Activated naive CD8-positive, alpha-beta T cell treated with anti-CD3 and anti-CD28 coated beads, Interleukin-2, amount 50 U/mL, for 16 hours (primary cell): ENCODE data around the gene ANKMY1.
A peak's percentile ranks its signal among the peaks of the same experiment; 100 is the strongest.
"Not testable (repeated sequence)": the region's sequence is repeated elsewhere in the genome, so short reads cannot be mapped to it uniquely, and the experiment has no call there.

ENCODE experiments used
- DNase-seq: peaks from one replicate; pipeline ENCODE4 v3.0.0-alpha.2; 2020; ENCODE audit warnings: low read depth, low spot score

Gene ANKMY1

DNA sequence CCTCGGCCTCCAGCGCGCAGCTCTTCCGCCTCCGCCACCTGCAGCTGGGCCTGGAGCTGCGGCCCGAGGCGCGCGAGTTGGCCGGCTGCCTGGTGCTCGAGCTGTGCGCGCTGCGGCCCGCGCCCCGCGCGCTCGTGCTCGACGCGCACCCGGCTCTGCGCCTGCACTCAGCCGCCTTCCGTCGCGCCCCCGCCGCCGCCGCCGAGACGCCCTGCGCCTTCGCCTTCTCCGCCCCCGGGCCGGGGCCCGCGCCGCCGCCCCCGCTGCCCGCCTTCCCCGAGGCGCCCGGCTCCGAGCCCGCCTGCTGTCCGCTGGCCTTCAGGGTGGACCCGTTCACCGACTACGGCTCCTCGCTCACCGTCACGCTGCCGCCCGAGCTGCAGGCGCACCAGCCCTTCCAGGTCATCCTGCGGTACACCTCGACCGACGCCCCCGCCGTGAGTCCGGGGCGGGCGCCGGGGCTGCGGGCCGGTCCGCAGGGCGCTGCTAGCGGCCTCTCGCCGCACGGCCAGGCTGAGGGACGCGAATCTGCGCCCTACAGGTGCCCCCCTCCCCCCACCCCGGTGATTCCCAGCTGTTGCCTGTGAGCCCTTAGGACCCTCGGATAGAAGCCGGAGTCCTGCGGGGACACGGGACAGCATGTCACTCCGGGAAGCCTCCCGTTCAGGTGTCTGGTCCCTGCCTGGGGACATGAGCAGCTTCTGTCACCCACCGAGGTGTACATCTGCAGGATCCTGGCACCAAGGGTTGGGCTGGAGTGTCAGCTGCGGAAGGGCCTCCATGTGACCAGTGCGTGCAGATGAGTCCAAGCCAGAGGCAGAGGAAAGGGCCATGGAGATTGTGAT is 11.1 kb upstream of the ANKMY1 start:
- DNase-seq = no peak

DNA sequence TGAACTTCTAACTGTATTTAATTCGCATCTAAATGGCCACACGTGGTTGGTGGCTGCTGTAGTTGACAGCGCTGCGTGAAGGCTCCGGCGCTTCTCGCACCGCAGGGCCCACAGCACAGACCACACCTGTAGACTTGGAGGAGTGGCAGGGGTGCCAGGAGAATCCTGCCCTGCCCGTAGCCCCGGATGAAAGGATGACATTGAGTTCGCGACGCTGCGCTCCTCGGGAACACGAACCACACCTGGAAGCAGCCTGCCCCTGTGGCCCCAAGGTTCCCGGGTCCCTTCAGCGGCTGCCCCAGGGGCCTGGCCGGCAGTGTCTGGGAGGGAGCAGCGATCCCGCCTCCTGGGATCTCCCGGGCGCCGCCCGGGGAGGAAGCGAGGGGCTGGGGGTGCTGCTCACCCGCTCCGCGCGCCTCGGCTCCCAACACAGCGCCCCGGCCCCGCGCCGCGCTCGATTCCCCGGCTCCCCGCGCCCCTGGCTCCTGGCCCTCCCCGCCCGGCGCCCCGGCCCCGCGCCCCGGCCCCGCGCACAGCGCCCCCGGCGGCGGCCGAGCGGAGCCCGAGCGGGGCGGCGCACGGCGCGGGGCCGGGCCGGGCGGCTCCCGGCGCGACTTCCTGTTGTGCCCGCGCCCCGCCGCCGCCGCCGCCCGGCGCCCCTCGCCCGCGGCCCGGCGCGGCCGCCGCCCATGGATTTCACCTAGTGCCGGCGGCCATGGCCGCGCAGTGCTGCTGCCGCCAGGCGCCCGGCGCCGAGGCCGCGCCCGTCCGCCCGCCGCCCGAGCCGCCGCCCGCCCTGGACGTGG is 10.3 kb upstream of the ANKMY1 start, which contains the start of gene RNPEPL1:
Gene RNPEPL1 (plus strand): TSS at position 613 of the 806 bp plus-strand sequence. CDS start 103 bp downstream, at position 716.
- DNase-seq = no peak

DNA sequence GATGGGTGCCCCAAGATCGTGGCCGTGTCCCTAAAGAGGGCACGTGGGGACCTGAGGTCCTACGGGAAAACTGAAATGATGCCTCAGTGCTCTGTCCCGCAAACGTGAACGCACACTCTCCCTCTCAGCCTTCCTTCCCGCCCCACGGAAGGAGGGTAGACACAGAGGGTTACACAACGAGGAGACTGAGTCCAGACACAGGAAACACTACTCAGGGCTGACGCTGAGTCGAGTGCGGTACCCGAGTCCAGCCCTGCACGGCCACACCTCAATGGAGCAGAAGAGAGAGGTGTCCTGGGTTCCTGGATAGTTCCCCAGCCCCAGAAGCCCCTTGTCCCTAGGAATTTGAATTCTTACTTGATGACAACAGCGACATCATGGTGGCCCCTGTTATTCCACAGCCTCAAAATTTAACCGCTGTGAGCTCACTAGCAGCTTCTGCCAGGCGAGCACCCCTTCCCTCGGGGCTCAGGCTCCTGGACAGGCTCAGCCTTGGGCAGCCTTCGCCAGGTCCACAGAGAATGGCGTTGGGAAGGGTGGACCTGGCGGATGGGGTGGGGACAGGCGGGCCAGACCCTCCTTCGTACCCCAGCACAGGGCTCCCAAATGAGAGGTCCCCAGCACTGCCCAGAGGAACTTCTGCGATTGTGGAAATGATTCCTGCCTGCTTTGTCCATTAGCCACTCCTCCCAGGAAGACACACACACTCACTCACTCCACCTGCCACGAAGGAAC is 9.5 kb upstream of the ANKMY1 start:
- DNase-seq = no peak

DNA sequence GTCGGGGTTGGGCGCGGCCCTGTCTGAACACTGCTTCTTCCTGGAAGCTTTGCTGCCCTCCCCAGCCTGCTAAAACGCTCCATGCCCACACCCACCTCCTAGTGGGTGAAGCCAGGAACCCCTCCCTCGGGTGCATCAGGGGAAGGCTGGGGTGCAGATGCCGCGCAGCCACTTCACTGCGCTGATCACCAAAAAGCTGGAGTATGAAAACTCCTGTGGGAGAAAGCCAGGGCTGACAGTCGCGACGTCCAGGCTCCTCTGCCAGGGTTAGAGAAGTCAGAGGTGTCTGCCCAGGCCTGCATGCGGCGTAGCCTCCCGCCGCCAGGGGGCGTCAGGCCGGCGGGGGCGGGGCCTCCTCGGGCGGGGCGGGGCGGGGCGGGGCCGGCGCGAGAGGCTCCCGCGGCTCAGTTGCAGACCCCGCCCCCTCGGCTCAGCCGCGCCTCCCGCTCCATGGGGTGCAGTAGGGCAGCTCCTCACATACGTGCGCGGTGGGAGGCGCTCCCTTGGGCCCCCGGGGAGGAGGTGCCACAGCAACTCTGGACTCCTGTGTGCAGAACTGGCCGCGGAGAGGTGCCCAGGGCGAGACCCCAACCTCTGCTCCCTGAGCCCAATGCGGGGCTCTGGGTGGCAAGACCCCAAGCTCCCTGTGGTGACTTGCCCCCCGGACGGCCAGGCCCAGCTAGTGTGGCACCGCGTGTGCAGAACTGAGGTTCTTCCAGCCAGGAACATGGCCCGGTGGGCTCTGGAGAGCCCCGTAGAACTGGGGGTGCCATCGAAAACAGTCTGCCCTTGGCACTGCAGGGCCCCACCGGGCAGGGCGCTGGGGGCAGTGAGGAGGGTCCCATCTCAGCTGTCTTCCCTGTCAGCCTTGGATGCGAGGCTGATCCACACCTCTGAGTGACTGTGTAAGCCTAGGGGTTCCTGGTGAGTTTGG is 8.7 kb upstream of the ANKMY1 start:
- DNase-seq = peak; percentile 82

DNA sequence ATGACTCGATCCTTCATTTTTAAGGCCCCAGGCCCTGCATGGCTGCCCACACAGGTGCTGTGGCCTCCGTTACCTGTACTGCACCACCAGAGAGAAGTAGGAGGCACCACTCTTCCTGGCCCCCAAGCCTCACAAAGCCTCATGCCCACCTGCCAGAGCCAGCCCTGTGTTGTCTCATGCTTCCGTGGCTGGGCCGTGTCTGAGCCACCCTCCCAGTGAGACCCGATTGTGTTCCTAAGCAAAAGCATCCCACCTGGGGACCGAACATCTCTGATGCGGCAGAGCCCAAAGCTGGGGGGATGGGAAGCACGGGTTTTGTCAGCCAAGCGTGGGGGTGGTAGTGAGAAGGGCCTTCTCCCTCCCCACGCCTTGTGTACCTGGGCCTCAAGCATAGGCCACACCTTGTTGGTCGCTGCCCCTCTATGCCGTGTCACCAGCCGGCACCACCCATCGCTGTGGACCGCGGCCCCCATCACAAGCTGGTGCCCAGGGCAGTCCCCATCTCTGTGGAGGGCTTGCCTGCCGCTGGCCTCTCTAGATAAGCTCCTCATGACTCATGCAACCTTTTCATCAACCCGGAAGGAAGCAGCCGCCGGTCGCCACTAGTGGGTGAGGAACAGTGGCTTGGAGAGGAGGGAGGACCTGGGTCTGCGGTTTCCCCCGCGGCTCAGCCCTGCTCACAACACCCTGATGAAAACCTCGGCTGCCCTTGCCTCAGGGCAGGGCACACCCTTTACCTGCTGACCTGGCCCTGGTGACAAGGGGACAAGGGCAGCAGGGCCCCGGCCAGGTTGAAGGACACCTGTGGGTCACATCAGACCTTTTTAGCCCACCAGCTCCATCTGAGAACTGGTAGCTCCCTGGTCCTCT is 7.8 kb upstream of the ANKMY1 start:
- peak; percentile 64 for DNase-seq

DNA sequence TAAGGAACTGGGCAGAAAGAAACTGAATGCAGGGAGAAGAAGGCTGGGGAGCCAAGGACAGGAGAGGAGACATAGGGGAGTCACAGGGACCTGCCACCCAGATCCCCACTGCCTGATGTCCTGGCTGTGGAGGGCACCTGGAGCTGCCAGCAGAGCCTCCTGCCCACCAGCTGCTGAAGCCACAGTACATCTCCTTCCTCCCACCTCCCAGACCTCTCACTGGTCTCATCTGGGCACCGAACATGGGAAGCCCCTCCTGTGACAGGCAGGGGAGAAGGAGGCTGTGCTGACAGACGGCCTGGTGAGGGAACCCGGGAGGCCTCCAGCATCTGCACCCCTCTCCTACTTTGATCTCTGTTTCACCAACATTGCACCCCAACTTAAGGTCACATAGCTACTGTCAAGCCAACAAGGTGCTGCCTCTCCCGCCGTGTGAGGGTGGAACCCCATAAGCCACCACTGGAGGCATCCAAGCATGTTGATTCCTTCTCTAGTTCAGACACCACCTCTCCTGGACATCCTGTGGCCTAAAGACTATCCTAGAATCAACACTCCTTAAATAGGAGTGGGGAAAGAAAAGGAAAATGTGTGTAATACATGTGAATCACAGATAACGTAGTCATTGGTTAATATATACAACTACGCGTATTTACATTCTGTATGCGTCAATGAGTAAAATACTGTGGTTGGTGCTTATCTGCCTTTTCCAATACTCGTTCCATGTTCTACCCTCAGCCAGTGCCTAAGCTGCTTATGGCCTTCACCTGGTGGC is 7.0 kb upstream of the ANKMY1 start:
- no peak for DNase-seq

DNA sequence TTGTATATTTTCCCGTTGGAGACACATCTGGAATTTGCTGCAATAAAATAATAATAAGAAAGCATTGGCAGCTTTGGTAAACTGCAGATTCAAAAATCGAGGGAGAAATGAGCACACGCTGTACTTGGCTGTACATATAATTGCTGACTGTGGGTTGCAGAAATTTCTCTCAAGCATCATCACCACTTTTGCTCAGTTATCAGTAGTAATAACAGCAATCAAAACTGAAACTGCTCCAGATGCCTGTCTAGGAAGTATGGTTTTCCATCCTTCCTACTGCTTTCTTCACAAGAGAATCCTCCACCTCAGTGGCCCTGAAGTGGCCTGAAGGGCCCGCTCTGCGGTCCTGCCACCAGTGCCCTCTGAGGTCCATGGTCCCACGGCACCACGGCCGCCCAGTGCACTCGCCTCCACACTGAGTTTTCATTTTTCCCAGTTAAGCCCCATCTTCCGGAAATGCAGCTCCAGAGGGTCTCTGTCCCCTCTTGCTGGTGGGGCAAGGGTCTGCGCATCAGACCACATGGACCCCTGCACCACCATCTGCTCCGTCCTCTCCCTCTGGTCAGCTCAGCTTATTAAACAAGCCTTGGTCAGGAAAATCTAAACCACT is 6.3 kb upstream of the ANKMY1 start:
- DNase-seq = no peak

- DNase-seq = not testable (repeated sequence)
Measured at GRCh38 chr2:240563231-240563630, 5.4 kb upstream of the ANKMY1 start.

DNA sequence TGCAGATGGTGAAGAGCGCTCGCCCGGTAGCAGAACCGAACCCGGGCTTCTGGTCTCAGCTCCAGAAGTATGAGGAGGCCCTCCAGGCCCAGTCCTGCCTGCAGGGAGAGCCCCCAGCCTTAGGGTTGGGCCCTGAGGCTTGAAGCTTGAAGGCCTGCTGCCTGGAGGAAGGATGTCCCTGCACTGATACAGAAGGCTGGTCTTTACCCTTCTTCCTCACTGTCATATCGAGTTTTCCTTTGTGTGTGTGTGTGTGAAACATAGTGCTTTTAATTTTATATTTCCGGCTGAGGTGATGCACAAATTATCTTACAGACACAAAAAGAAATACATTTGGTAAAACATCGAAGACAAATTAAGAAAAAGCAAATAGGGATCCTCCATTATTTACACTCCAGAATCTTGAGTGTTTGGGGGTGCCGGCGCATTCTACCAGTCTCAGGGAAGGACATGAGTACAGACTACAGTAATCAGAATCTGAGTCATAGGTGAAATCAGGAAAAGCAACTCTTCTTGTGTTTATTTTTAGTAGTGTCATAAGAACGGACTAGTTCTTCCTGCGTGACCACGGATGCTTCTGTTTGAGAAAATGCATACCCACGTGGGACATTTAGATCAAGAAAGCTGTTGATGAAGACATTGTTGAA is 3.7 kb upstream of the ANKMY1 start:
- no peak for DNase-seq

- peak; percentile 100 for DNase-seq
Measured at GRCh38 chr2:240560480-240561324, 2.9 kb upstream of the ANKMY1 start.

DNA sequence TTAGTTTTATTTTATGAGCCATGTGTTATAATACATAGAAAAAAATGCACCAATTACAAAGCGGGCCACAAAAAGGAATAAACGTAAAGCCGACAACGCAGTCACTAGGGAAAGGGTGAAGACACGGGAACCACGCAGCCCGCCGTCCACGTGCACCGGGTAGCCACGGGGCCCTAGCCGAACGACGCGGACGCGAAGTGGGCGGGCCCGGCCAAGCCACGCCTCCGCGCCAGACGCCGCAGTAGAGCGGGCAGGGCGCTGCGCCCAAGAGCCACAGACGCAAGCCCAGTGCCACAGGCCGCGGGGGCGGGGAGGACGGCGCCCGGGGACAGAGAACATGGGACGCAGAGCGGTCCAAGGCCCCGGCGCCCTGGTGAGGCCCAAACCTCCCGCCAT is 2.3 kb upstream of the ANKMY1 start, which contains the start of gene DUSP28:
Gene DUSP28 (plus strand): TSS at position 274 of the 396 bp plus-strand sequence. CDS start 328 bp downstream, outside the sequence.
- DNase-seq = peak; percentile 76

DNA sequence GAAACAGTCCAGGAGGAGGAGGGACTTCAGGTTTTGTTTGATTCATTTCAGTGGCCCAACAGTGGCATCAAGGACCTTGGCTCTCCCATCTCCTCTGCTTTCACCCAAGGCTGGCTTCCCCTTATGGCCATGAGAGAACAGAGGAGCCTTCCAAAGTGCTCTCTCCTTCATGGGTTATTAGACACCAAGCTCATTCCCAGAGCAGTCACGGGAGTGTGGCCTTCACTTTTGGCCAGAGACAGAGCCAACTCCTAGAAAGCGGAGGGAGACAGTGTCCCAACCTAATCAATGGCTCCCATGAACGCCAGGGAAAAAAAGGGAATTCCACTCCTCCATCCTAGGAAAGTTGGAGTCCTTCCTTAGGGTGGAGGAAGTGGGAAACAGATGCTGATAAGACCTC is 1.5 kb upstream of the ANKMY1 start:
- no peak for DNase-seq

- DNase-seq = no peak
Measured at GRCh38 chr2:240558236-240558761, 511 bp upstream of the ANKMY1 start.

- no peak for DNase-seq
Measured at GRCh38 chr2:240557101-240557751, 562 bp downstream of the ANKMY1 start.

- no peak for DNase-seq
Measured at GRCh38 chr2:240556553-240557100, 1.2 kb downstream of the ANKMY1 start.
